HEK293T (cell line): Measurements from ENCODE around the gene USB1.

Source experiments
- ARNT ChIP-seq: fragments of 450-650 bp; IDR thresholded peaks from 2 replicates; pipeline ENCODE4 v1.6.1; 2017; ENCODE audit warnings: mild to moderate bottlenecking
- HDGF ChIP-seq: fragments of 450-650 bp; IDR thresholded peaks from 2 replicates; pipeline ENCODE4 v1.6.1; 2017; ENCODE audit warnings: antibody characterized with exemption, borderline replicate concordance
- NFRKB ChIP-seq: fragments of 450-650 bp; IDR thresholded peaks from 2 replicates; pipeline ENCODE4 v1.6.1; 2016; ENCODE audit warnings: mild to moderate bottlenecking, moderate library complexity
- SP1 ChIP-seq: fragments of 450-650 bp; IDR thresholded peaks from 2 replicates; pipeline ENCODE4 v1.6.1; 2017
- TARDBP ChIP-seq: fragments of 450-650 bp; IDR thresholded peaks from 2 replicates; pipeline ENCODE4 v1.6.1; 2016
- TF ChIP-seq, protein P1 (sequence below): fragments of 450-650 bp; IDR thresholded peaks from 2 replicates; pipeline ENCODE4 v1.6.1; 2016

DNA sequence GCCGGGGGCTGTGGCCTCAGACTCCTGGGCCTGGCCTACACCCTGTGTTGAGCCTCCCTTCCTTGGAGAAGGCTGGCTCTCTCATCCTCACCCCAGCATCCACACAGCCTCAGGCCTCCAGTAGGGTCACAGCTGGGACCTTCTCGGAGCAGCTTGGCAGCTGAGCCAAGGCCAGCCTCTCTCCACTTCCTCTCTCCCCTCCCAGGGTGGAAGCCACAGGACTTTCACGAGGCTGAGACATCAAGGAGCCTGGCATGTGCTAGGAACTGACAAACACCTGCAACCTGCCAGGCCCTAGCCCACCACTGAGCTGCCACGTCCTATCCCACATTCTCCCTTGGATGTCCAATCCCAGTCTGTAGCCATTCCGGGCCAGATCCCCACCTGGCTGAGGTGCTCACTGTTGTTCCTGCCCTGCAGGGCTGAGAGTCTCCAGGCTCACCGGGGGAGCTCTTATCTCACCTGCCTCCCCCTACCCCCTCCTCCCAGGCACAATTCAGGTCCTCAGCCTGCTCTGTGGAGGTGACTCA lies 27.4 kb downstream of the USB1 start:
- TF ChIP-seq, protein P1, sequence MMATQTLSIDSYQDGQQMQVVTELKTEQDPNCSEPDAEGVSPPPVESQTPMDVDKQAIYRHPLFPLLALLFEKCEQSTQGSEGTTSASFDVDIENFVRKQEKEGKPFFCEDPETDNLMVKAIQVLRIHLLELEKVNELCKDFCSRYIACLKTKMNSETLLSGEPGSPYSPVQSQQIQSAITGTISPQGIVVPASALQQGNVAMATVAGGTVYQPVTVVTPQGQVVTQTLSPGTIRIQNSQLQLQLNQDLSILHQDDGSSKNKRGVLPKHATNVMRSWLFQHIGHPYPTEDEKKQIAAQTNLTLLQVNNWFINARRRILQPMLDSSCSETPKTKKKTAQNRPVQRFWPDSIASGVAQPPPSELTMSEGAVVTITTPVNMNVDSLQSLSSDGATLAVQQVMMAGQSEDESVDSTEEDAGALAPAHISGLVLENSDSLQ: no peak
- TF ChIP-seq HDGF (no peak), TARDBP (no peak), NFRKB (no peak), ARNT (no peak), SP1 (no peak)
